HepG2 (cell line): ENCODE data around the gene TPRN. TPM values are rescaled to one million over a fixed set of nuclear protein-coding genes. Genes with fewer than 3 reads are reported as not detected.
A peak's percentile ranks its signal among the peaks of the same experiment; 100 is the strongest.

Experiments
- ELF4 ChIP-seq: sonication (generic); formaldehyde crosslinking; IDR thresholded peaks from 2 replicates; pipeline ENCODE4 v1.5.0; 2020; ENCODE audit warnings: missing genetic modification reagents, mild to moderate bottlenecking, moderate library complexity, borderline replicate concordance
- FOXA3 ChIP-seq: IDR thresholded peaks from 2 replicates; pipeline ENCODE4 v1.6.1; 2016; ENCODE audit warnings: missing genetic modification reagents, missing compliant biosample characterization
- HMGXB4 ChIP-seq, 2 experiments: sonication (generic) in 1 of 2; formaldehyde crosslinking in 1 of 2; IDR thresholded peaks; 2 replicates each; pipeline versions ENCODE4 v1.4.0 to v1.6.1; 2018 to 2020; ENCODE audit warnings: missing genetic modification reagents in 2 of 2, borderline replicate concordance in 1 of 2, low read depth in 1 of 2, mild to moderate bottlenecking in 1 of 2, missing biosample characterization in 1 of 2
- SAFB2 ChIP-seq: sonication (generic); formaldehyde crosslinking; IDR thresholded peaks from 2 replicates; pipeline ENCODE4 v1.5.1; 2020; ENCODE audit warnings: missing genetic modification reagents, low read depth, mild to moderate bottlenecking, borderline replicate concordance
- SETDB1 ChIP-seq: sonication (generic); formaldehyde crosslinking; IDR thresholded peaks from 2 replicates; pipeline ENCODE4 v1.5.1; 2020; ENCODE audit warnings: missing genetic modification reagents, mild to moderate bottlenecking, borderline replicate concordance
- ZC3H13 ChIP-seq: sonication (generic); formaldehyde crosslinking; IDR thresholded peaks from 2 replicates; pipeline ENCODE4 v1.8.1; 2023; ENCODE audit warnings: mild to moderate bottlenecking, missing genetic modification reagents, moderate library complexity
- ZNF318 ChIP-seq: sonication (generic); formaldehyde crosslinking; IDR thresholded peaks from 2 replicates; pipeline ENCODE4 v1.4.0; 2020; ENCODE audit warnings: mild to moderate bottlenecking, missing genetic modification reagents
- ZNF674 ChIP-seq: sonication (generic); formaldehyde crosslinking; IDR thresholded peaks from 2 replicates; pipeline ENCODE4 v1.5.0; 2020; ENCODE audit warnings: low read depth, mild to moderate bottlenecking, missing genetic modification reagents
- polyA plus RNA-seq, 8 experiments: library from polyadenylated mRNA; depleted of rRNA in 3 of 8; stranded (reverse) in 7 of 8; unstranded in 1 of 8; fragments of >200 nt; fragmentation: Illumina TruSeq in 4 of 8; extraction: Trizol in 4 of 8; gene quantifications; 2 replicates each; pipeline versions ENCODE4 v1.2.1 to v1.2.3, GENCODE V29; 2011 to 2016; ENCODE audit warnings: low read depth in 4 of 8, missing spikeins in 1 of 8, mixed read lengths in 1 of 8; ENCODE audit not compliant: insufficient read depth in 1 of 8
- total RNA-seq, 5 experiments: library from RNA; depleted of rRNA; stranded (reverse); fragments of >200 nt; fragmentation: Illumina TruSeq; extraction: Trizol; gene quantifications; 2 replicates each; pipeline ENCODE4 v1.2.3, GENCODE V29; 2016; ENCODE audit warnings: low read depth in 1 of 5
- TF ChIP-seq, protein P1 (sequence below): sonication (generic); formaldehyde crosslinking; IDR thresholded peaks from 2 replicates; pipeline ENCODE4 v1.4.0; 2020; ENCODE audit warnings: mild to moderate bottlenecking, missing genetic modification reagents
- TF ChIP-seq, protein P2 (sequence below): sonication (generic); formaldehyde crosslinking; IDR thresholded peaks from 2 replicates; pipeline ENCODE4 v1.4.0; 2020; ENCODE audit warnings: mild to moderate bottlenecking, low read depth, missing genetic modification reagents
- TF ChIP-seq, protein P3 (sequence below): sonication (generic); formaldehyde crosslinking; conservative IDR thresholded peaks from 2 replicates; pipeline ENCODE4 v1.4.0; 2020; ENCODE audit warnings: missing genetic modification reagents

Gene TPRN
- total and polyA plus RNA-seq, 2 of the 13 experiments (the other 11 are each of a cell fraction or from before 2014, with no cell fraction given) = 10.1 to 19.2 TPM

- TF ChIP-seq, protein P1, sequence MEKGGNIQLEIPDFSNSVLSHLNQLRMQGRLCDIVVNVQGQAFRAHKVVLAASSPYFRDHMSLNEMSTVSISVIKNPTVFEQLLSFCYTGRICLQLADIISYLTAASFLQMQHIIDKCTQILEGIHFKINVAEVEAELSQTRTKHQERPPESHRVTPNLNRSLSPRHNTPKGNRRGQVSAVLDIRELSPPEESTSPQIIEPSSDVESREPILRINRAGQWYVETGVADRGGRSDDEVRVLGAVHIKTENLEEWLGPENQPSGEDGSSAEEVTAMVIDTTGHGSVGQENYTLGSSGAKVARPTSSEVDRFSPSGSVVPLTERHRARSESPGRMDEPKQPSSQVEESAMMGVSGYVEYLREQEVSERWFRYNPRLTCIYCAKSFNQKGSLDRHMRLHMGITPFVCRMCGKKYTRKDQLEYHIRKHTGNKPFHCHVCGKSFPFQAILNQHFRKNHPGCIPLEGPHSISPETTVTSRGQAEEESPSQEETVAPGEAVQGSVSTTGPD (CRISPR knock-in tag) = no peak
- TF ChIP-seq ZNF674 (CRISPR knock-in tag) (no peak), ELF4 (CRISPR knock-in tag) (no peak), SAFB2 (no peak; the same call in 1 of the 2 replicates), SETDB1 (CRISPR knock-in tag) (no peak), ZNF318 (no peak), HMGXB4 (CRISPR knock-in tag; IDR thresholded peaks at IDR 0.05; ENCODE audit: borderline replicate concordance in 1 of 2, low read depth in 1 of 2) (peak; percentile 69 to 73; a peak in 3 of 4 replicates), FOXA3 (CRISPR knock-in tag) (peak; percentile 48; the same call in 1 of the 2 replicates), ZC3H13 (CRISPR knock-in tag) (no peak)
- TF ChIP-seq, protein P2, sequence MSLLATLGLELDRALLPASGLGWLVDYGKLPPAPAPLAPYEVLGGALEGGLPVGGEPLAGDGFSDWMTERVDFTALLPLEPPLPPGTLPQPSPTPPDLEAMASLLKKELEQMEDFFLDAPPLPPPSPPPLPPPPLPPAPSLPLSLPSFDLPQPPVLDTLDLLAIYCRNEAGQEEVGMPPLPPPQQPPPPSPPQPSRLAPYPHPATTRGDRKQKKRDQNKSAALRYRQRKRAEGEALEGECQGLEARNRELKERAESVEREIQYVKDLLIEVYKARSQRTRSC (CRISPR knock-in tag) = no peak
- TF ChIP-seq, protein P3, sequence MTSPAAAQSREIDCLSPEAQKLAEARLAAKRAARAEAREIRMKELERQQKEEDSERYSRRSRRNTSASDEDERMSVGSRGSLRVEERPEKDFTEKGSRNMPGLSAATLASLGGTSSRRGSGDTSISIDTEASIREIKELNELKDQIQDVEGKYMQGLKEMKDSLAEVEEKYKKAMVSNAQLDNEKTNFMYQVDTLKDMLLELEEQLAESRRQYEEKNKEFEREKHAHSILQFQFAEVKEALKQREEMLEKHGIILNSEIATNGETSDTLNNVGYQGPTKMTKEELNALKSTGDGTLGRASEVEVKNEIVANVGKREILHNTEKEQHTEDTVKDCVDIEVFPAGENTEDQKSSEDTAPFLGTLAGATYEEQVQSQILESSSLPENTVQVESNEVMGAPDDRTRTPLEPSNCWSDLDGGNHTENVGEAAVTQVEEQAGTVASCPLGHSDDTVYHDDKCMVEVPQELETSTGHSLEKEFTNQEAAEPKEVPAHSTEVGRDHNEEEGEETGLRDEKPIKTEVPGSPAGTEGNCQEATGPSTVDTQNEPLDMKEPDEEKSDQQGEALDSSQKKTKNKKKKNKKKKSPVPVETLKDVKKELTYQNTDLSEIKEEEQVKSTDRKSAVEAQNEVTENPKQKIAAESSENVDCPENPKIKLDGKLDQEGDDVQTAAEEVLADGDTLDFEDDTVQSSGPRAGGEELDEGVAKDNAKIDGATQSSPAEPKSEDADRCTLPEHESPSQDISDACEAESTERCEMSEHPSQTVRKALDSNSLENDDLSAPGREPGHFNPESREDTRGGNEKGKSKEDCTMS = no peak
Observed at GRCh38 chr9:137205126-137206069, 4.9 kb upstream of the TPRN start, which contains the start of the genes NDOR1 and TMEM203 (continued).
